ENCODE data around the gene ANKRD17.
A peak's percentile ranks its signal among the peaks of the same experiment; 100 is the strongest.
"Not testable (repeated sequence)": the region's sequence is repeated elsewhere in the genome, so short reads cannot be mapped to it uniquely, and the experiment has no call there.

ANKRD17 gene

GRCh38 chr4:73258686-73259570, at the start of gene ANKRD17:
Gene ANKRD17 (minus strand): TSS chr4:73258798. CDS start chr4:73258668, 130 bp downstream.
- DNase-seq: peak; percentile 83

GRCh38 chr4:73308286-73308685, 49.7 kb upstream of the ANKRD17 start:
- no peak for DNase-seq

- no peak for DNase-seq
These were observed 45.1 kb upstream of the ANKRD17 start for GRCh38 chr4:73303711-73304110.

- no peak for DNase-seq
These were observed 41.1 kb upstream of the ANKRD17 start for GRCh38 chr4:73299548-73300280.

GRCh38 chr4:73292661-73293060, 34.1 kb upstream of the ANKRD17 start:
- DNase-seq: not testable (repeated sequence)

GRCh38 chr4:73281982-73282381, 23.4 kb upstream of the ANKRD17 start:
- no peak for DNase-seq

- no peak for DNase-seq
These were observed 22.8 kb upstream of the ANKRD17 start for GRCh38 chr4:73281396-73281795.

GRCh38 chr4:73277201-73277600, 18.6 kb upstream of the ANKRD17 start:
- no peak for DNase-seq

GRCh38 chr4:73275318-73275654, 16.7 kb upstream of the ANKRD17 start:
- DNase-seq: no peak

GRCh38 chr4:73272816-73273215, 14.2 kb upstream of the ANKRD17 start:
- DNase-seq: no peak

GRCh38 chr4:73267050-73267449, 8.5 kb upstream of the ANKRD17 start:
- no peak for DNase-seq

- no peak for DNase-seq
These were observed 1.0 kb upstream of the ANKRD17 start for GRCh38 chr4:73259571-73260090.

- DNase-seq: no peak
These were observed 237 bp downstream of the ANKRD17 start for GRCh38 chr4:73258436-73258685.

- no peak for DNase-seq
These were observed 755 bp downstream of the ANKRD17 start for GRCh38 chr4:73257651-73258435.

GRCh38 chr4:73257234-73257633, 1.4 kb downstream of the ANKRD17 start:
- DNase-seq: peak; percentile 41

GRCh38 chr4:73255847-73256246, 2.8 kb downstream of the ANKRD17 start:
- not testable (repeated sequence) for DNase-seq

- DNase-seq: no peak
These were observed 6.6 kb downstream of the ANKRD17 start for GRCh38 chr4:73252001-73252400.

- DNase-seq: no peak
These were observed 7.2 kb downstream of the ANKRD17 start for GRCh38 chr4:73251384-73251783.

- DNase-seq: no peak
These were observed 8.0 kb downstream of the ANKRD17 start for GRCh38 chr4:73250642-73251041.

GRCh38 chr4:73248821-73249220, 9.8 kb downstream of the ANKRD17 start:
- DNase-seq: no peak

- no peak for DNase-seq
These were observed 10.2 kb downstream of the ANKRD17 start for GRCh38 chr4:73248416-73248815.

GRCh38 chr4:73247100-73247499, 11.5 kb downstream of the ANKRD17 start:
- no peak for DNase-seq

- no peak for DNase-seq
These were observed 12.6 kb downstream of the ANKRD17 start for GRCh38 chr4:73245955-73246354.
